Stomach (tissue), 4 donors: ENCODE results near the gene OSM.

Experiments used
- CTCF ChIP-seq, 7 experiments: fragments of 450-650 bp in 4 of 7; fragments of 200-600 bp in 3 of 7; sonication (generic) in 3 of 7; IDR thresholded peaks; one replicate each; pipeline ENCODE4 v1.5.1; 2016 to 2019; ENCODE audit warnings: antibody characterized with exemption in 7 of 7, control low read depth in 2 of 7, mild to moderate bottlenecking in 1 of 7
- EP300 ChIP-seq: sonication (generic); formaldehyde crosslinking; IDR thresholded peaks from one replicate; pipeline ENCODE4 v1.6.1; 2017; ENCODE audit warnings: antibody characterized with exemption
- POLR2A ChIP-seq, 4 donors: fragments of 450-650 bp; IDR thresholded peaks; one replicate each; pipeline ENCODE4 v1.6.1; 2016; ENCODE audit warnings: antibody characterized with exemption in 4 of 4, control low read depth in 2 of 4, mild to moderate bottlenecking in 1 of 4, moderate library complexity in 1 of 4

GRCh38 chr22:30224161-30224857, 42.3 kb downstream of the OSM start:
- TF ChIP-seq CTCF (IDR thresholded peaks at IDR 0.05), result no peak
- TF ChIP-seq EP300, result no peak
- TF ChIP-seq POLR2A (IDR thresholded peaks at IDR 0.05), result no peak
